NCI-H345 treated with DMSO at 0.1 percent for 48 hours (cell line): ENCODE results near the gene PKMYT1.

Experiments used
- DNase-seq: peaks from one replicate; lab custom pipeline; 2025; ENCODE audit not compliant: unreplicated experiment; lab: John Stamatoyannopoulos, UW

The PKMYT1 gene

DNA sequence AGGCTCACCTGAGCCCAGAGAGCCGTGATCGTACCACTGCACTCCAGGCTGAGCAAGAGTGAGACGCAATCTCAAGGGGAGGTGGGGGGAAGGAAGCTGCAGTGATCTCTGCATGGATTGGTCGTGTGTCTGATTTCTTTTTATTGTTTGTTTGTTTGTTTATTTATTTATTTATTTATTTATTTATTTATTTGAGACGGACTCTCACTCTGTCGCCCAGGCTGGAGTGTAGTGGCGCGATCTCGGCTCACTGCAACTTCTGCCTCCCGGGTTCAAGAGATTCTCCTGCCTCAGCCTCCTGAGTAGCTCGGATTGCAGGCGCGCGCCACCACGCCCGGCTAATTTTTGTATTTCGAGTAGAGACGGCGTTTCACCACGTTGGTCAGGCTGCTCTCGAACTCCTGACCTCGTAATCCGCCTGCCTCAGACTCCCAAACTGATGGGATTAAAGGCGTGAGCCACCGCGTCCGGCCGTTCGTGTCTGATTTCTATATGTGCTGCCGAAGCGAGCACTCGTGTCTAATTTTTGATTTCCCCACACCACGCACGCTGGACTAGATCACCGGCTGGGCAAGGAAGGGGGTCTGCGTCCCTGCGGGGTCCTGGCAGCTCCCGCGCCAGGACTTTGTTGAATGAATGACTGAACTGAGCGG, 39.5 kb upstream of the PKMYT1 start:
- no peak for DNase-seq

DNA sequence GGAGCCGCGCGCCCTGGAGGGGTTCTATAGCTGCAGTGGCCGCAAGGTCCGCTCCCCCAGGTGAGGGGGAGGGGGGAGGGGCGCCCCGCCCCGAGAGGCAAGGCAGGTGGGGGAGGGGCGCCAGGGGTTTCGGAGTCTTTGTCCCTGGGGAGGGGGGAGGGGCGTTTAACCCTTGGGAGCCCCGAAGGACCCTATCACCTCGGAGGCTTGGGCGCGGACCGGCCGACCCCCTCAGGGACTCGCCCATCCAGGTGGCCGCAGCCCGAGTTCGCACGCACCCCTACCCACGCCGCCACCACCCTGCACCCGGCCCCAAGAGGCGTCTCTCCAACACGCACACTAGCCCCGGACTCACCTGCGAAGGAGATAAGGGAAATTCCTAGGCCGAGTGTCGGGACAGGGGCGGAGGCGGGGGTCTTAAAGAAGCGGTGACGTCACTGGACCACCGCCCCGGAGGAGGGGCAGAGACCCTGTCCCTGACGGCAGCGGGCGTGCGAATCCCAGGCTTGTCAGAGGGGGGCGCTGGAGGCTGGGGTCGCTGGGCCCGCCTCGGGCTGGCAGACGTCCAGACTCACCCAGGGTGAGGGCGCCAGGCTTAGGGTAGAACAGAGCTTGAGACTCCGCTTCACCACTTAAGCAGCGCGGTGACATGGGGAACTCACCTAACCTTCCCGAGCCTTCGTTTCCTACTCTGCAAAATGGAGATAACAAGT, 37.7 kb upstream of the PKMYT1 start, which contains the start of gene CLDN6:
Gene CLDN6 (minus strand): TSS at position 390 of the 713 bp plus-strand sequence. CDS start 2,162 bp downstream, outside the sequence.
- DNase-seq, result no peak

GRCh38 chr16:3017344-3017743, 37.1 kb upstream of the PKMYT1 start:
- DNase-seq, result no peak

DNA sequence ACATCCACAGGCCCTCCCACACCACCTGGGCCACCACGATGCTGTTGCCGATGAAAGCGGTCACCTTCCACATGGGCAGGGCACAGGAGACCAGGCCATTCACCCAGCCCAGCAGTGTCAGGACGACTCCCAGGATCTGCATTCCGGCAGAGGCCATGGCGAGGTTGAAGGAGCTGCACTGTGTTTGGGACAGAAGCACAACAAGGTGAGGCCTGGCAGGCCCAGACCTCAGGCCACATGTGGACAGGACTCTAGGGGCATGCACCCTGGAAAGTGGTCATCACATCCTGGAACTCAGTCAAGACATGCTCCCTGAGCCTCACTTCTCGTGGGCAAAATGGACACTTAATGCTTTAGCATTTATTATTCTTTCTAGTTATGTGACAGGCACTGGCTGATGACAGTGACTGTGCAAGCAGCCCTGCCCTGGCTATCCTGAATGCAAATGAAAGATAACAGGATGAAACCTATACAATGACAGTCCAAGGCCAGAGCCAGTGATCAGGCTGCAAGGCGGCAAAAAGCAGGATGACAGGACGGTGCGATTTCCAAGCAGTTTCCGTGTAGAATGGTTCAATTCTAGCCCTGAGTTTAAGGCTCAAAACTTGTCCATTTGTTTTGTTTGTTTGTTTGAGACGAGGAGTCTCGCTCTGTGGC, 35.7 kb upstream of the PKMYT1 start:
- no peak for DNase-seq

GRCh38 chr16:3014971-3015370, 34.7 kb upstream of the PKMYT1 start:
- no peak for DNase-seq

GRCh38 chr16:3013998-3014690, 33.9 kb upstream of the PKMYT1 start:
- DNase-seq, result no peak

DNA sequence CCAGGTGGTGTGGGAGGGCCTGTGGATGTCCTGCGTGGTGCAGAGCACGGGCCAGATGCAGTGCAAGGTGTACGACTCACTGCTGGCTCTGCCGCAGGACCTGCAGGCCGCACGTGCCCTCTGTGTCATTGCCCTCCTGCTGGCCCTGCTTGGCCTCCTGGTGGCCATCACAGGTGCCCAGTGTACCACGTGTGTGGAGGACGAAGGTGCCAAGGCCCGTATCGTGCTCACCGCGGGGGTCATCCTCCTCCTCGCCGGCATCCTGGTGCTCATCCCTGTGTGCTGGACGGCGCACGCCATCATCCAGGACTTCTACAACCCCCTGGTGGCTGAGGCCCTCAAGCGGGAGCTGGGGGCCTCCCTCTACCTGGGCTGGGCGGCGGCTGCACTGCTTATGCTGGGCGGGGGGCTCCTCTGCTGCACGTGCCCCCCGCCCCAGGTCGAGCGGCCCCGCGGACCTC, 33.3 kb upstream of the PKMYT1 start:
- DNase-seq, result no peak

DNA sequence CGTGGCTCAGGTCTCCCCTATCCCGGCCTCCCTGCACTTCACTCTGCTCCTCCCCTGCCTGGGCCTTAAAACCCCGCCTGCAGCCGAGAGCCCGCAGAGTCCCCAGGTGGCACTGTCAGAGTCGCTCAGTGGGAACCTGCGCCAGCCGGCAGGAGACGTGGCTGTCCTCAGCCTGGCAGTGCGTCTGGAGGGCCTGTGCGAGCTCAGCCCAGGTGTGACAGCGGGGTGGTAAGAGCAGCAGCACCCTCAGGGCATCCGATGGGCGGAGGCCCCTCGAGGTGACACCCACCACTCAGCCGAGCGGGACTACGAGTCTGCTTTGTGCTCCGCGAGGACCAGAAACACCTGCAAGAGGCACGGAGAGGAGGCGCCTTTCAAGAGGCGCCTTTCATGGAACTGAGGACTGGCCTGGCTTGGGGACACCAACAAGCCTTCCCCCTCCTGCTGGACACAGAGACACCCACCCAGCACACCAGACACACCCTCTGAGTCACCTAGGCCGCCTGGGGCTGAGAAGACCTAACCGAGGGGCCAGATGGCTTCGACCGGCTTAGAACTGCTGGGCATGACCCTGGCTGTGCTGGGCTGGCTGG, 32.7 kb upstream of the PKMYT1 start, which contains the start of gene CLDN9:
Gene CLDN9 (plus strand): TSS at position 96 of the 593 bp plus-strand sequence. CDS start 440 bp downstream, at position 536.
- peak; percentile 91 for DNase-seq

GRCh38 chr16:3012246-3012645, 32.0 kb upstream of the PKMYT1 start:
- peak; percentile 72 for DNase-seq

- no peak for DNase-seq
These were observed 30.3 kb upstream of the PKMYT1 start for GRCh38 chr16:3010510-3010909.

GRCh38 chr16:3009568-3010390, 29.5 kb upstream of the PKMYT1 start:
- DNase-seq, result no peak

DNA sequence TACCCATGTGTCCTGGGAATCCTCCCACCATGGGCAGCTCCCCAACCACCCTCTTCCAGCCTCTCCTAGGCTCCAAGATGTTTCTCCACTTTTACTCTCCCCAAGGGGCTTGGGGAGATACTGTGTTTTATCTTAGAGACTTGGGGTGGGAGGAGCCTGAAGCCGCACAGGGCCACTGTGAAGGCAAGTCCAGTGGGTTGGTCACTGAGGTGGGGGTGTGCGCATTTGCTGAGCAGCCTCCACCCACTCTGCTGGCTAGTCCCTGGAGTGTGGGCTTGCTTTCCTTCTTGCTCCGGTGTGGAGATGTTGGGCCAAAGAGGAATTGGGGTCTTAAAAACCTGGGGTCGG, 28.4 kb upstream of the PKMYT1 start:
- no peak for DNase-seq

DNA sequence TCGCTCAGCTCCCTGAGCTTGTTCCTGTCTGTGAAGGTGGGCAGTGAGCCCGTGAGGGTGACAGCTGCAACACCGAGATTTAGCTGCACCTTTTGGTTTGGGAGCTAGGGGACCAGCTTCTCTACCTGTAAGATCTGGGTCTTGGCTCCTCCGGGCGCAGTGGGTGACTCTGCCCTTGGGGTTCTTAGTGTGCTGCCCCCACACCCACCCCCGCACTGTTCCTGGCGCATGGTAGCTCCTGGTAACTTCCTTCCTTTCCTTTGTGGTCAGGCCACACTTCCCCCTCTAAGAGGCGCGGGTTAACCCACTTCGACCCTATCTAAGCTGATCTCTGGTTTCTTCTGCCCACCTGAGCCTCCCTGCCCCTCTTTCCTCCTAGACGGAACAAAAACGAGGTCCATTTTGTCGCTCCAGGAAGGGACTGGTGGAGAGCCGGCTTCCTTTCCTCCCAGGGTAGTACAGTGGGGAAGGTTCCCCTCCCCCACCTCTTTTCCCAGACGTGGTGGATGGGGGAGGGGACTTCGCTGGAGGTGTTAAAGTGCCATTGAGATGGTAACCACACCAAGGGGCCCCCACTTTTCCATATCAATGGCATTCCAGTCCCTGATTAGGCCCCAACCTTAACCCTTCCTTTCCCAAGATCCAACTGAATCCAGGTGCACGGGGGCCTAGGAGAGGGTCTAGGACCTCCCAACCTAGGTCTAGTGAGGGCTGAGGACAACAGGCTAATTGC, 27.9 kb upstream of the PKMYT1 start:
- no peak for DNase-seq

- DNase-seq, result no peak
These were observed 27.1 kb upstream of the PKMYT1 start for GRCh38 chr16:3007059-3007956.

- DNase-seq, result no peak
These were observed 24.6 kb upstream of the PKMYT1 start for GRCh38 chr16:3004781-3005284.

- DNase-seq, result no peak
These were observed 24.1 kb upstream of the PKMYT1 start for GRCh38 chr16:3004319-3004718.

GRCh38 chr16:3003582-3004270, 23.5 kb upstream of the PKMYT1 start:
- DNase-seq, result peak; percentile 98

DNA sequence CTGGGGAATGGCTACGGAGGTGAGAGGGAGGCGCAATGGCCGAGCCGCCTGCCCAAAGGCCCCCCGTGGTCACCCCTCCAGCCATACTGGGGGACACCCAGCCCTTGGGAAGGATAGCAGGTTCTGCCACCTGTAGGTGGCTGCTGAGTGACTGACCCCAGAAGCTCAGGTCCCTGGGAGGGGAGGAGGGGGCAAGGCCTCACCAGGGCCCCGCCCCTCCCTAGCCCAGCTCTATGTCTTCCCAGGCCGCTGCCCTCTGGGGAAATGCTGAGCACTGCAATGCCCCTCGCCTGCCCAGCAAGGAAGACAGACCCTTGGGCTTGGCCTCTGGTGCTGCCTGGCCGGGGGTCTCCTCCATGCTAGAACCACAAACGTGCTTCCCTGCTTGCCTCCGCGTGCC, 21.1 kb upstream of the PKMYT1 start:
- DNase-seq, result no peak
